GM19025 (cell line): ENCODE results near the gene GPC1.
"Not testable (repeated sequence)": the region's sequence is repeated elsewhere in the genome, so short reads cannot be mapped to it uniquely, and the experiment has no call there.

Experiments used
- ATAC-seq: cut with Tn5 transposase; IDR thresholded peaks from one replicate; pipeline ENCODE4 v1.9.1; 2021; ENCODE audit warnings: mild to moderate bottlenecking, low read depth, moderate library complexity; ENCODE audit not compliant: unreplicated experiment

Gene GPC1

DNA sequence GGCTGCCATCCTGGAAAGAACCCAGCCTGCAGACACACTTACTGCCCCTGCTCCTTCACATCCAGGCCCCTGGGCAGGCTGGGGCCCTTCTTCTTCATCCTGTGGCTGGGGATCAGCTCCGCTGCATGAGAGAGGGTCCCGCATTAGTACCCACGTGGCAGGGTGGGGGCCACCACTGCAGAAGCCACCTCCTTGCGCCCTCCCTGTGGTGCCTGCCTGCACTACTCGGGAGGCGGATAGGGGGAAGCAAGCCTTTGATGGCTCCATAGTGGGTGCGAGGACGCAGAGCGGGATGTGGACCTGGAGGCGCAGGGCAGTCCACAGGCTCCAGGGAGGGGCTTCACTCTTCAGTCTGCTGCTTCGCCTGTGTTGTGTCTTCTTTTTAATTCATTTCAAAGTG is 46.7 kb downstream of the GPC1 start:
- ATAC-seq = no peak

GRCh38 chr2:240491483-240491882 is 56.0 kb downstream of the GPC1 start:
- ATAC-seq = no peak

DNA sequence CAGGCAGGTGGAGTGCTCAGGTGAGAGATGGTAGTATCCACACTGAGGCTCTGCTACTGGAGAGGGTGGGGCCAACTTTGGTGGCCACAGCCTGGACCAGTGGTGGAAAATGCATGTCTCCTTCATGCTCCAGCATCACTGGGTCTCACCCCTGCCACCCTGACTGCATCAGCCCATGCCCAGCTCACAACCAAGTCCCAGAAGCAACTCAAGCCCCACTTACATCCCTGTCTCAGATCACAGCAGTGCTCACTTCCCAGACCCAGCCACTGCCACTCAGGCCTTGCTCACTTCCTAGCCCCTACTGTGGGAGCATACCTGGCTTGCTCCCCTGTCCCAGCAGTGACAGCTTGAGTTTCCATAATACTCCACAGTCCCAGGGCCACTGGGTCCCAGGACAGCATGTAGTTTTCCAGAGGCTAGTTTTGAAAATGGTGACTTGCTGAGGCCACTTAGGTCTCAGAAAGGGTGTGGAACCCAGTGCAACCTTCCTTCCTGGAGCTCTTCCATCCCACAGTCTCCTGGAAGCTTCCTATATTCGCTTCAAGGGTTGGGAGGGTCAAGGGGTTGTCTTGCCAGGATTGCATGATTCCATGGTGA is 58.8 kb downstream of the GPC1 start:
- no peak for ATAC-seq

- ATAC-seq = not testable (repeated sequence)
These were observed 59.5 kb downstream of the GPC1 start for GRCh38 chr2:240494942-240495341.

- not testable (repeated sequence) for ATAC-seq
These were observed 61.6 kb downstream of the GPC1 start for GRCh38 chr2:240497082-240497481.

- ATAC-seq = no peak
These were observed 62.9 kb downstream of the GPC1 start for GRCh38 chr2:240498171-240498957.

DNA sequence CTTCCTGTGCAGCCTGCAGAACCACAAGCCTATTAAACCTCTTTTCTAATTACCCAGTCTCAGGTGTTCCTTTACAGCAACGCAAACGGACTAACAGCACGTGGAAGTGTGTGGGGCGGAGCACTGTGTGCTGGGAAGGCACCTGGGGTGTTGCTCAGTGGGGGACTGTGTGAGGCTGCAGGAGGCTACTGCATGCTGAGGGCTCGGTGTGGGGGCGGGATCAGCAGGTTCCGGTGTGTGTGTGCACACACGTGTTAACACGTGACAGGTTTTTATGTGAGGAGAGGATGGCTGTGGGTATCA is 63.4 kb downstream of the GPC1 start:
- no peak for ATAC-seq

DNA sequence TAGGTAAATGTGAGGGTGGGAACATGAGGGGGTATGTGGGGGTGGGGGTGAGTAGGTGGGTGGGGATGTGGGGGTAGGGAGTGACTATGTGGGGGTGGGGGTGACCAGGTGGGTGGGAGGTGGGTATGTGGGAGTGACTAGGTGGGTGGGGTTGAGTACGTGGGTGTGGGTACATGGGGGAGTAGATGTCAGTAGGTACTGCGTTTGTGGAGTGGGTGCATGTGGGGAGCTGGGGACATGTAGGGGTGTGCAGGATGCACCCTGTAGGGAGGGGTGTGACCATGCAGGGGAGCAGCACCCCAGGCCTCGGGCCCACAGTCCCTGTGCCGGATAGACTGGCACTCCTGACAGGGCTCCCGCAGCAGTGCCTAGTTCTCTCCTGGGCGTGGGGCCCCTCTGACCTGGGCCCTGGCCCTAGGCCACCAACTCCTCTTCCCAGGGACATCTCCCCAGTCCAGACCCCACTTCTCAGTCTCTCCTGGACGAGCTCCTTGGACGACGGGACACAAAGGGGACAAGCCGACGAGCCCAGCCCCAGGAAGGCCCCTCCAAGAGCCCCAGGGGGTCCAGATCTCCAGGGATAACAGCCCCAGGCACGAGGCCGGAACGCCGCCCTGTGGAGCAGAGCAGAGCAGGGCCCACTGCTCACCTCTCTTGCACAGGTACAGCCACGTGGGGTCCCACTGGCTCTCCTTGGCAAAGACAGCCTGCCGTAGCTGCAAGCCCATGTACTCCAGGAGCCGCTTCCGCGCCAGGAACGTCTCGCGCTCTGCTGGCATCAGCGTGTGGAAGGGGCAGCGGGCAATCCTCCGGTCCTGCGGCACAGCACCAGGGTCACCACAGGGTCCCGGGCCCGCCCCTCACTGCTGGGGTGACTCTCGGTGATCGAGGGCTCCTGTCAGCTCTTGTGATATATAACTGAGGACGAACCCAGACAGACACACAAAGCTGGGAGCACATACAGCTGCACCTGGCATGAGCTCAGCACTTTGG is 64.1 kb downstream of the GPC1 start:
- no peak for ATAC-seq

DNA sequence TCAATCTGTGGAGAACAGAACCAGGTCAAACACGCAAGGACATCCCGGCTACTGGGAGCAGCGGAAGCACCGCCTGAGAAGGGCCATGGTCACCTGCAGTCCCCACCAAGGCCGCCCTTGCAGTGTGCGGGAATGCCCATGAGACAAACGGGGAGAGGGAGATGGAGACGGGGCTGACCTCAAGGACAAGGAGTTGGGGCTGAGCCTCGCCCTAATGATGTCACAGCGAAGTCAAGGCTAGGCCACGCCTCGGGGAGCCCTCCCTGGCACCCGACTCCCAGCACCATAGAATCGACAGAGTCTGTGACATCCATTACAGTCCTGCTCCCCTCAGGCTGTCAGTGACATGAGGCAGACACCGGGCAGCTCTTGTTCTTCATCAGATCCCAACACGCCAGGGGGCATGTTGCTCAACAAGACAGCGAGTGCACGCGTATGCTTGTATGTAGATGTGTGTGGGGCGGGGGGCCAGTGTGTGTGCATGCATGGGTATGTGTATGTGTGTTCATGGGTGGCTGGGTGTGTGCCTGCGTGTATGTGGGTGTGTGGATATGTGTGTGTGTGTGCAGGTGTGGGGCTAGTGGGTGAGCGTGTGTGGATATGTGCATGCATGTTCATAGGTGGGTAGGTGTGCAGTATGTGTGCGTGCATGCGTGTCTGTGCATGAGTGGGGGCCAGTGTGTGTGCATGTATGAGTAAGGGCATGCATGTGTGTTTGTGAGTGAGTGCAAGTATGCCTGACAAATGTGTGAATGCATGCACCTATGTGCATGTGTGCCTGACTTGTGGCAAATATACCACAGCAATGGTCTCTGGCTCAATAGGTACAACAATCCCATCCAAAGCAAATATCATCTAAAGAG is 65.3 kb downstream of the GPC1 start:
- no peak for ATAC-seq

DNA sequence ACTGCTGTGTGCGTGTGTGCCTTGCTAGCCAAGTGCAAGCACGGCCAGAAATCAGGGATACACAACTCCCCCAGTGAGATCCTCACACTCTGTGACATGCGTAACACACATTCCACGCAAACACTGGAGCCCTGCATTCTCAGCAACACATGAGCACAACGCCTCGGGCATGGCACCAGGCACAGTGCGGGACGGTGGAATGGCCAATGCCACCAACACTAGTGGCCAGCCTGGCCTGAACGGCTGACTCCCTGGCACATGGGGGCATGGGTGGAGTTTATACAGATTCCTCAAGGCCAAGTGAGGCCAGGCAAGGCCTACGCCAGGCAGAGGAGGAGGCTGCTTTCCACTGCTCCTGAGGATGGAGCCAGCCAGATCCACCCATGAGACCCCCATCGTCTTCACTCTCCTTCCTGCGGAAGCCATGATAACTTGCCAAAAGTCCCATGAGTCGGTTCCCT is 66.1 kb downstream of the GPC1 start:
- no peak for ATAC-seq

DNA sequence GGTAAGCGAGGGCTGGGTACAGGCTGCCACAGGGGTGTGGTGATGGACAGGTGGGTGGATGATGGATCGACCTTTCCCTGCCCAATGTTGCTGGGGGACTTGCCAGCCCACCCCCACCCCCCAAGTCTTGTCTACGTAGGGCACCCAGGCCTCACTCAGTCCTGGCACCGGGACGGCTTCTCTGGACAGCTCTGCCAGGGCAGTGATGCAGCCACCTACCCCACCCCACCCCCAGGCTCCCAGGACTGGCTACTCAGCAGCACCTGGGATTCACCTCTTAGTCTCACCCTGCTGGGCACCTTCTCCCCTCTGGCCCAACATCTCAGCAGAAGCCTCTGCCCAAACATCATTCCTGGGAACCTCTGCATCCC is 66.6 kb downstream of the GPC1 start:
- ATAC-seq = no peak

DNA sequence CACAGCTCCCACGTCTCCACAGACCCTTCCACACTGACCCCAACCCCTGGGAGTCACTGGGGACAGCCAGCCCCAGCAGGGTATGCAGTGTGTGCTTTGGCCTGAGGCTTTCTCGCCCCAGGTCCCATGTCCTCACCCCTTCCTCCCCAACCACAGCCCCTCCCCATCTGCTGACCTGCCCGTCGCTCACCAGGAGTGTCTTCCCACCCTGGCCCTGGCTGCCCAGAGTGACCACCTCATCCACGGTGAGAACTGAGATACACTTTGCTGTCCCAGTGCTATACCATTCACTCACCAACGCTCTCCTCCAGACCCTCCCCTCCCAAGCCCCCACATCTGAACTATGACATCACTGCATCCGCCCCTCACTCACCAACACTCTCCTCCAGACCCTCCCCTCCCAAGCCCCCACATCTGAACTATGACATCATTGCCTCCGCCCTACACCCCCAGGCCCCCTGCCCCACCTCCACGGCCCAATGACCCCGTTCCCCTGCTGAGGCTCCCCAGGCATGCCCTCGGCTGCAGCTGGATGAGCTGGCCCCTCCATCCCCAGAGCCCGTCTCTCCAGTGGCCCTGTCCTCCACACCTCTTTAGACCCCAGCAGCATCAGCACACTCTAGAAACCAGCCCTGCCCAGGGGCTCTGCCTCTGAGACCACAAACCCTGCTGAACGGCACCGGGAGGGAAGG is 67.1 kb downstream of the GPC1 start:
- ATAC-seq = no peak

GRCh38 chr2:240503375-240503774 is 67.9 kb downstream of the GPC1 start:
- ATAC-seq = no peak

DNA sequence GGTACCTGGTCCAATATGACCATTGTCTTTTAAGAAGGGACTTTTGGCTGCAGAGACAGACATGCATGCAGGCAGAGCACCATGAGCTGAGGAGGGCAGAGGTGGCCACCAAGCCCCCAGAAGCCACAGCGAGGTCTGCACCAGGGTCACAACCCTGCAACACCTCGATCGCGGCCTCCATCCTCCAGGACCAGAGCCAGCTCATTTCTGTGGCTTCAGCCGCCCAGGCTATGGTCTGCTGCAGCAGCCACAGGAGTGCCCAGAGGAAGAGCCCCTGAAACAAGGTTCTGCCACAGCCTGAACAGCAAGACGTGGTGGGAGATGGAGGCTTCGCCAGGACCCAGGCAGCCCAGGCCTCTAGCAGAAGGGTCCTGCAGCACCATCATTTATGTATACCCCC is 68.4 kb downstream of the GPC1 start:
- ATAC-seq = no peak

GRCh38 chr2:240505910-240506309 is 70.4 kb downstream of the GPC1 start:
- ATAC-seq = no peak

GRCh38 chr2:240506406-240507059 is 71.1 kb downstream of the GPC1 start:
- ATAC-seq = no peak

DNA sequence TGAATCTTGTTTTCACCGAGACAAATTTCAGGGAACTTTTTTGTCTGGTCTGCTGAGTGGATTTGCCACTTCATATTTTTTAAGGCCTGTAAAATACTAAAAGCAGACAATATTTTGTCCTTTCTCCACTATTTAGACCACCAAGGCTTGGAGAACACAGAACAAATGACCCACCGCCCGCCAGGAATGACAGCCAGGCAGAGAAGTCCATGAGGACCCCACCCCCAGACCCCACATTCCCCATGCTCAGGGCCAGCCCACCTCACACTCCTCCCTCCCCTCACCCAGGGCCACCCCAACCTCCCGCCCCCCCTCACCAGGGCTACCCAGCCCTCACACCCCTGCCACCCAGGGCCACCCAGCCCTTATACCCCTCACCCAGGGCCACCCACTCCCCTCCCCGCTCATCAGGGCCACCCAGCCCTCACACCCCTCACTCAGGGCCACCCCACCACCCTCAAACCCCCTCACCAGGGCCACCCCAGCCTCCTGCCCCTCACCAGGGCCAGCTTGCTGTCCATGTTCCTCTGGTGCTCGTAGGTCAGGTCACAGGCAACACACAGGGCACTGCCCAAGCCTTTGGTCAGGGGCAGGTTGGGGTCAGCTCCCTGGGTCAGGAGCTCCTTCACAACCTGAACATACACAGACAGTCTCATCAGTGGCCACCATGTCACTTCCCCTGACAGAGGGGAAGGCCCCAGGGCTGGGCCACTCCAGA is 71.8 kb downstream of the GPC1 start:
- ATAC-seq = no peak

GRCh38 chr2:240507778-240508251 is 72.4 kb downstream of the GPC1 start:
- ATAC-seq = no peak
